NB4 (cell line): ENCODE measurements around the gene CNIH1.
A peak's percentile ranks its signal among the peaks of the same experiment; 100 is the strongest.

ENCODE experiments used
- DNase-seq: peaks from one replicate; pipeline ENCODE4 v3.0.0; 2010; ENCODE audit warnings: low read depth
- H3K4me3 ChIP-seq: one replicate; pipeline ENCODE4 v1.5.1; 2011; ENCODE audit warnings: mild to moderate bottlenecking, low read depth, low read length, moderate library complexity
- CTCF ChIP-seq: IDR thresholded peaks from one replicate; pipeline ENCODE4 v1.5.1; 2012; ENCODE audit warnings: low read depth, low read length
- MAX ChIP-seq: IDR thresholded peaks from 2 replicates; pipeline ENCODE4 v1.6.1; 2011; ENCODE audit warnings: low read depth, low read length
- MYC ChIP-seq: IDR thresholded peaks from 2 replicates; pipeline ENCODE4 v1.6.1; 2011; ENCODE audit warnings: low read depth, low read length
- POLR2A ChIP-seq: IDR thresholded peaks from 2 replicates; pipeline ENCODE4 v1.6.1; 2011; ENCODE audit warnings: mild to moderate bottlenecking; ENCODE audit not compliant: insufficient read length; ENCODE audit errors: extremely low read depth

The CNIH1 gene

DNA sequence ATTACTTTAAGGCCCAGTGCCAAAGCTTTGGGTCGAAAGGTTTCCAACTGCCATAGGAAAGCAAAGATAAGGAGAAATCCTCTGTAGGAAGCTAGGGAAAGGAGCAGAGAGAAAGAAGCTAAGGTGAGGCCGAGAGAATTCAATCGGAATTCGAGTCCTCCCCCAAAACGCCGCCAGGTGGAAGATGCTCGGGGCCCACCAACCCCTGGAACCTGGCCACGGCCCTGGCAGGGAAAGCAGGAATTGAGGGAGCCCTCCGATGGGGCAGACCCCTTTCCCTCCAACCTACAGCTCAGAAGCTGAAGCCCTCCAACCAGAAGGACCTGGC, 47.1 kb upstream of the CNIH1 start:
- DNase-seq, result no peak
- TF ChIP-seq MYC, result no peak
- no peak for TF ChIP-seq MAX
- TF ChIP-seq CTCF, result no peak
- TF ChIP-seq POLR2A, result no peak
- H3K4me3 ChIP-seq, result peak overlapping the region; percentile 86

DNA sequence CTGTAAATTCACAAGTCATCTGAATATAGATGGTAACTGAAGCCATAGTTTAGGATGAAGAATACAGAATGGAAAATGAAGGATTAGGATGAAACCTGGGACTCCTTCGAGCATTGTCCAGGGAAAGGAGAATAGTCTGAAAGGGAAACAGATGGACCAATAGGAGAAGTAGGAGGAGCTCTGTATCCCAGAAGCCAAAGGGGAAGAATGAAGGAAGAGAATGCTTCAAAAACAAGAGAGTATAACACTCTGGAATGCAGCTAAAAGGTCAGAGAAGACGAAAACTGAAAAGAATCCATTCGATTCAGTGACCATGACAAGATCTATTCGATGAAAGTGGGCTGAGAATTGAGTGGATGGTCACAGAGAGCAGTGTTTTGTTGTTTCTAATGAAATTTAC, 46.6 kb upstream of the CNIH1 start:
- peak overlapping the region; percentile 86 for H3K4me3 ChIP-seq
- no peak for TF ChIP-seq POLR2A
- no peak for TF ChIP-seq MYC
- TF ChIP-seq CTCF, result no peak
- TF ChIP-seq MAX, result no peak
- no peak for DNase-seq

DNA sequence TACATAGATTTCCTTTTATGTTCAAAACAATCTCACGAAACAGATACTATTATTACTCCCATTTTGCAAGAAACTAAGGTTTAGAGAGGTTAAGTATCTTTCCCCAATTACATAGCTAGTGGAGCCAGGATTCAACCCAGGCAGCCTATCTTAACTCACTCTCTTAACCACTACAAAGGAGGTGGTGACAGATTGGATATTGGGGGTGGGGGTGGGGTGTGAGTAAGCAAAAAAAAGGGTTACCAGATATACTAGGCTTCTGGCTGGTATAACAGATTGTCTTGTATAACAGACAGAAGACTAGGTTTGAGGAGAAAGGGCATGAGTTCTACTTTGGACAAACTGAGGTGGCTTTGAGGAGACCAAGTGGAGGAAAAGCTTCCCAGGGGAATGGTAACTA, 45.5 kb upstream of the CNIH1 start:
- DNase-seq, result peak; percentile 58
- TF ChIP-seq CTCF (no peak), MAX (no peak), POLR2A (no peak), MYC (no peak)
- H3K4me3 ChIP-seq, result no peak overlapping the region

DNA sequence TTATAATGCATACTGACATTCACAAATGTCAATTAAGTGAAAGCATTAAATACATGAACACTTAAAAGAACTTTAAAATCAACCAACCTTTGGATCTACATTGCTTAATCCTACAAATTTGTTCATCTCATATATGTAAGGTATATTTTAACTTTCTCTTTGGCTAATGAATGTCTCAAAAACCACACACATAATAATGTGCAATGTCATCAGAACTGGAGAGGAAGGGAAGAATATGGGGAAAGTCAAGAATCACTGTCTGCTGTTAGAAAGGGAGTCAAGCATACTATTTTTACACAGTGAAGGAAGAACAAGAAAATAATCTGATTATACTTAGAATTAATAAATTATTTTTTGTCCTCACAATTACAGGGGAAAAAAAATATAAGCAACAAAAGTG, 42.7 kb upstream of the CNIH1 start:
- no peak for TF ChIP-seq MAX
- TF ChIP-seq POLR2A, result no peak
- H3K4me3 ChIP-seq, result no peak overlapping the region

GRCh38 chr14:54483073-54483745, 42.0 kb upstream of the CNIH1 start:
- no peak for DNase-seq
- TF ChIP-seq CTCF (no peak), MYC (no peak), MAX (no peak), POLR2A (no peak)
- H3K4me3 ChIP-seq, result no peak overlapping the region

More for the DNA sequence above, 42.7 kb upstream of the CNIH1 start:
- DNase-seq, result no peak

DNA sequence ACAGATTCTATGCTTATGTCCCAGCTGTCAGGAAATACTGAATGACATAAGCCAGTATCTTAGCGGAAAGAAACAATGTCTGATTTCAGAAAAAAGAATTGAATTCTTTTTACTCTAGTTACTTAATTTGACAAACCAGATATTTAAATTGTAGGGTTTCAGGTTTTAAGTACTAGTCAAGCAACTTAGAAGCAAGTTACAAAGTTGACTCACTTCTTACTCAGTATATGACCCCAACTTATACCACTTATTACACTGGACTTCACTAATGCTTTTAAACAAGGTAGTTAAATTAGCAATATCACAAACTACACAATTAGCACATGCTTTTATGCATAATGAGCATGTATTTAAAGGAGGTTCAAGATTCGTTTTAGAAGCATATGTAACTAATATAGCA, 40.5 kb upstream of the CNIH1 start:
- DNase-seq, result no peak
- TF ChIP-seq MAX (no peak), CTCF (no peak), POLR2A (no peak), MYC (no peak)
- H3K4me3 ChIP-seq, result no peak overlapping the region
